ENCODE data around the gene MLN.
"Not testable (repeated sequence)": the region's sequence is repeated elsewhere in the genome, so short reads cannot be mapped to it uniquely, and the experiment has no call there.

MLN gene

GRCh38 chr6:33834401-33835392 is 30.9 kb upstream of the MLN start:
- no peak for DNase-seq

- no peak for DNase-seq
These were observed 29.8 kb upstream of the MLN start for GRCh38 chr6:33833599-33833998.

- DNase-seq = not testable (repeated sequence)
These were observed 29.0 kb upstream of the MLN start for GRCh38 chr6:33832831-33833230.

GRCh38 chr6:33831725-33832124 is 27.9 kb upstream of the MLN start:
- not testable (repeated sequence) for DNase-seq

- DNase-seq = no peak
These were observed 26.9 kb upstream of the MLN start for GRCh38 chr6:33830635-33831240.

GRCh38 chr6:33828764-33829731 is 25.2 kb upstream of the MLN start:
- no peak for DNase-seq

- DNase-seq = no peak
These were observed 24.6 kb upstream of the MLN start for GRCh38 chr6:33828452-33828763.

GRCh38 chr6:33827546-33828451 is 24.0 kb upstream of the MLN start:
- no peak for DNase-seq

GRCh38 chr6:33826537-33826936 is 22.7 kb upstream of the MLN start:
- DNase-seq = no peak

GRCh38 chr6:33824461-33825154 is 20.8 kb upstream of the MLN start:
- no peak for DNase-seq

GRCh38 chr6:33823806-33824205 is 20.0 kb upstream of the MLN start:
- DNase-seq = no peak

- no peak for DNase-seq
These were observed 19.0 kb upstream of the MLN start for GRCh38 chr6:33822575-33823395.

GRCh38 chr6:33820784-33821520 is 17.1 kb upstream of the MLN start:
- no peak for DNase-seq

GRCh38 chr6:33820243-33820642 is 16.4 kb upstream of the MLN start:
- no peak for DNase-seq

GRCh38 chr6:33819021-33819420 is 15.2 kb upstream of the MLN start:
- no peak for DNase-seq

- DNase-seq = no peak
These were observed 14.5 kb upstream of the MLN start for GRCh38 chr6:33818293-33818692.

GRCh38 chr6:33817489-33817888 is 13.7 kb upstream of the MLN start:
- DNase-seq = no peak

- DNase-seq = no peak
These were observed 13.1 kb upstream of the MLN start for GRCh38 chr6:33816911-33817310.

- no peak for DNase-seq
These were observed 12.1 kb upstream of the MLN start for GRCh38 chr6:33815854-33816253.
